Tibial nerve (tissue), 4 donors: Measurements from ENCODE around the gene CHL1. TPM values are rescaled to one million over a fixed set of nuclear protein-coding genes. Genes with fewer than 3 reads are reported as not detected.

Experiments
- DNase-seq, 2 donors: peaks; one replicate each; pipeline ENCODE4 v3.0.0-alpha.2; 2019; ENCODE audit warnings: low spot score in 2 of 2
- H3K27ac ChIP-seq, 4 donors: fragments of 200-600 bp; sonication (generic) in 3 of 4; one replicate each; pipeline ENCODE4 v1.5.1; 2017 to 2019; ENCODE audit warnings: mild to moderate bottlenecking in 1 of 4
- H3K27me3 ChIP-seq, 2 donors: fragments of 200-600 bp; sonication (generic) in 1 of 2; one replicate each; pipeline versions ENCODE4 v1.5.1 to v1.6.0; 2017 to 2019
- H3K36me3 ChIP-seq, 3 donors: fragments of 200-600 bp; sonication (generic); one replicate each; pipeline ENCODE4 v1.5.1; 2018 to 2019
- H3K4me1 ChIP-seq, 4 donors: fragments of 200-600 bp; sonication (generic) in 3 of 4; one replicate each; pipeline ENCODE4 v1.5.1; 2017 to 2019
- H3K4me3 ChIP-seq, 4 donors: fragments of 200-600 bp; sonication (generic) in 3 of 4; one replicate each; pipeline ENCODE4 v1.5.1; 2017 to 2019; ENCODE audit warnings: mild to moderate bottlenecking in 1 of 4, moderate library complexity in 1 of 4
- H3K9me3 ChIP-seq, 4 donors: fragments of 200-600 bp; sonication (generic) in 3 of 4; one replicate each; pipeline ENCODE4 v1.5.1; 2017 to 2019
- CTCF ChIP-seq, 5 experiments: fragments of 200-600 bp in 3 of 5; fragments of 450-650 bp in 2 of 5; sonication (generic) in 3 of 5; IDR thresholded peaks; one replicate each; pipeline ENCODE4 v1.5.1; 2016 to 2019; ENCODE audit warnings: antibody characterized with exemption in 5 of 5, mild to moderate bottlenecking in 3 of 5, moderate library complexity in 2 of 5
- EP300 ChIP-seq, 2 donors: sonication (generic); formaldehyde crosslinking; IDR thresholded peaks; one replicate each; pipeline ENCODE4 v1.6.1; 2017; ENCODE audit warnings: antibody characterized with exemption in 2 of 2, mild to moderate bottlenecking in 1 of 2
- POLR2A ChIP-seq, 2 donors: fragments of 450-650 bp; IDR thresholded peaks; one replicate each; pipeline ENCODE4 v1.6.1; 2017; ENCODE audit warnings: antibody characterized with exemption in 2 of 2, mild to moderate bottlenecking in 2 of 2, moderate library complexity in 2 of 2
- WGBS, 2 donors: methylation state at CpG; one replicate each; pipeline ENCODE4 v1.1.5; 2018; 5-methylcytosine and 5-hydroxymethylcytosine counted together
- total RNA-seq, 4 donors: library from RNA; depleted of rRNA; stranded (reverse); fragments of >200 nt; gene quantifications; one replicate each; pipeline ENCODE4 v1.1.0, GENCODE V29; 2016

CHL1 gene
- total RNA-seq, 4 donors from 2014 or later, result 156 to 290 (median 235) TPM

GRCh38 chr3:312160-312733 lies 115.7 kb downstream of the CHL1 start:
- WGBS, 2 donors, result 44 to 57% methylated on average over 3 of the region's 3 CpGs
- H3K4me1 ChIP-seq, result peaks cover 0 to 4% (median 0%) of the 10 kb centered on the region in 4 donors
- H3K27me3 ChIP-seq, result no peaks in the 10 kb centered on the region
- H3K4me3 ChIP-seq, result no peak overlapping the region
- H3K27ac ChIP-seq, result no peak overlapping the region
- no peaks in the 10 kb centered on the region for H3K9me3 ChIP-seq
- TF ChIP-seq CTCF (IDR thresholded peaks at IDR 0.05), result no peak
- no peak for TF ChIP-seq POLR2A (IDR thresholded peaks at IDR 0.05)
- TF ChIP-seq EP300 (IDR thresholded peaks at IDR 0.05), result no peak
- no peaks in the 10 kb centered on the region for H3K36me3 ChIP-seq
- no peak for DNase-seq

GRCh38 chr3:312911-313310 lies 116.3 kb downstream of the CHL1 start:
- TF ChIP-seq POLR2A (IDR thresholded peaks at IDR 0.05), result no peak
- TF ChIP-seq EP300 (IDR thresholded peaks at IDR 0.05), result no peak
- TF ChIP-seq CTCF (IDR thresholded peaks at IDR 0.05), result no peak
- DNase-seq, result no peak
- no peak overlapping the region for H3K27ac ChIP-seq
- H3K27me3 ChIP-seq, result no peaks in the 10 kb centered on the region
- no peaks in the 10 kb centered on the region for H3K9me3 ChIP-seq
- WGBS, 2 donors, result 35 to 39% methylated on average over 2 of the region's 2 CpGs
- no peak overlapping the region for H3K4me3 ChIP-seq
- H3K4me1 ChIP-seq, result peaks cover 0 to 4% (median 0%) of the 10 kb centered on the region in 4 donors
- H3K36me3 ChIP-seq, result no peaks in the 10 kb centered on the region

- no peak for TF ChIP-seq EP300 (IDR thresholded peaks at IDR 0.05)
- TF ChIP-seq POLR2A (IDR thresholded peaks at IDR 0.05), result no peak
- TF ChIP-seq CTCF (IDR thresholded peaks at IDR 0.05), result no peak
- no peak for DNase-seq
- WGBS, 2 donors, result 80 to 86% methylated on average over 3 of the region's 3 CpGs
- Histone ChIP-seq H3K36me3 (no peaks in the 10 kb centered on the region), H3K4me3 (no peak overlapping the region), H3K9me3 (no peaks in the 10 kb centered on the region), H3K27me3 (no peaks in the 10 kb centered on the region), H3K27ac (no peak overlapping the region), H3K4me1 (no peaks in the 10 kb centered on the region)
These were observed 120.4 kb downstream of the CHL1 start for GRCh38 chr3:317012-317411.

- whole genome bisulfite sequencing, 2 donors, result 83 to 88% methylated on average over 2 of the region's 2 CpGs
- no peak overlapping the region for H3K4me3 ChIP-seq
- no peaks in the 10 kb centered on the region for H3K9me3 ChIP-seq
- no peak overlapping the region for H3K27ac ChIP-seq
- H3K4me1 ChIP-seq, result no peaks in the 10 kb centered on the region
- DNase-seq, result no peak
- no peak for TF ChIP-seq CTCF (IDR thresholded peaks at IDR 0.05)
- no peak for TF ChIP-seq POLR2A (IDR thresholded peaks at IDR 0.05)
- TF ChIP-seq EP300 (IDR thresholded peaks at IDR 0.05), result no peak
- H3K27me3 ChIP-seq, result no peaks in the 10 kb centered on the region
- no peaks in the 10 kb centered on the region for H3K36me3 ChIP-seq
These were observed 122.3 kb downstream of the CHL1 start for GRCh38 chr3:318903-319302.

- Histone ChIP-seq H3K4me1 (no peaks in the 10 kb centered on the region), H3K27me3 (no peaks in the 10 kb centered on the region), H3K27ac (no peak overlapping the region), H3K4me3 (no peak overlapping the region), H3K9me3 (no peaks in the 10 kb centered on the region), H3K36me3 (peaks cover 0 to 7% (median 0%) of the 10 kb centered on the region in 3 donors)
- TF ChIP-seq CTCF (IDR thresholded peaks at IDR 0.05), result no peak
- no peak for TF ChIP-seq POLR2A (IDR thresholded peaks at IDR 0.05)
- no peak for TF ChIP-seq EP300 (IDR thresholded peaks at IDR 0.05)
- DNase-seq, result no peak
- 93 to 95% methylated on average over 2 of the region's 2 CpGs for WGBS, 2 donors
These were observed 127.9 kb downstream of the CHL1 start for GRCh38 chr3:324423-324822.
